ENCODE measurements around the gene AAGAB. TPM values are rescaled to one million over a fixed set of nuclear protein-coding genes. Genes with fewer than 3 reads are reported as not detected.

The AAGAB gene
- total and polyA plus RNA-seq, 3 donors from 2014 or later: 36.4 to 40.4 (median 36.6) TPM

DNA sequence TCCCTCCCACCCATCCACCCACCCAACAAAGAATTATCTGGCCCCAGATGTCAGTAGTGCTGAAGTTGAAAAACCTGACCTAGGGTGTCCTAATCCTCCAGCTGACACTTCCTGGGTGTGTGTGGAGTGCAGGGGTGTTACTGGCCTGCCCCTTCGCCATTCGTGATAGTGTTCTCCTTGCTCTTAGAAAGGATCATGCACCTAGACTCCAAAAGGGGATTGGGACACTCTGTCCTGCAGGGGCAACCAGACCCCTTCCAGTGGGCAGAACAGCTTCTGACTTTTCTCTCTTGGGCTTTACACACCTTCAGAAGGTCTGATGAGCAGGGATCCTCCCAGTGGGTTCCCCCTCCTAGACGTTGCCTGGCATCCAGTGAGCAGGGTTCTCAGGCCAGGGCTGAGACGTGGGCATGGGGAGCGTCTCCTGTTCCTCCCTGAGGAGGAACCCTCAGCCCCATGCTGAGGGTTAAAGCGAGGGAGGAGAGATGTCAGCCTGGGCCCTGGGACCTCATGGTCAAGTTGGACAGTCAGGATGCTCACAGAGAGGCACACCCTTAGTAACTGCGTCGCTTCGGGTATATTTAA is 75.0 kb downstream of the AAGAB start:
- Histone ChIP-seq H3K36me3 (ENCODE audit: low read depth, missing control alignments) (no peaks in the 10 kb centered on the region), H3K27ac (no peak overlapping the region), H3K27me3 (no peaks in the 10 kb centered on the region), H3K9me3 (no peaks in the 10 kb centered on the region), H3K4me3 (no peak overlapping the region), H3K4me1 (no peaks in the 10 kb centered on the region)
- 89 to 98% methylated on average over 5 to 9 of the region's 9 CpGs for WGBS, 2 donors
- intact Hi-C loops (cut with DNase I; ENCODE audit: low total_unique reads): no loop called here
- no peak for DNase-seq
- TF ChIP-seq POLR2A (IDR thresholded peaks at IDR 0.05): no peak
- TF ChIP-seq, protein P1, sequence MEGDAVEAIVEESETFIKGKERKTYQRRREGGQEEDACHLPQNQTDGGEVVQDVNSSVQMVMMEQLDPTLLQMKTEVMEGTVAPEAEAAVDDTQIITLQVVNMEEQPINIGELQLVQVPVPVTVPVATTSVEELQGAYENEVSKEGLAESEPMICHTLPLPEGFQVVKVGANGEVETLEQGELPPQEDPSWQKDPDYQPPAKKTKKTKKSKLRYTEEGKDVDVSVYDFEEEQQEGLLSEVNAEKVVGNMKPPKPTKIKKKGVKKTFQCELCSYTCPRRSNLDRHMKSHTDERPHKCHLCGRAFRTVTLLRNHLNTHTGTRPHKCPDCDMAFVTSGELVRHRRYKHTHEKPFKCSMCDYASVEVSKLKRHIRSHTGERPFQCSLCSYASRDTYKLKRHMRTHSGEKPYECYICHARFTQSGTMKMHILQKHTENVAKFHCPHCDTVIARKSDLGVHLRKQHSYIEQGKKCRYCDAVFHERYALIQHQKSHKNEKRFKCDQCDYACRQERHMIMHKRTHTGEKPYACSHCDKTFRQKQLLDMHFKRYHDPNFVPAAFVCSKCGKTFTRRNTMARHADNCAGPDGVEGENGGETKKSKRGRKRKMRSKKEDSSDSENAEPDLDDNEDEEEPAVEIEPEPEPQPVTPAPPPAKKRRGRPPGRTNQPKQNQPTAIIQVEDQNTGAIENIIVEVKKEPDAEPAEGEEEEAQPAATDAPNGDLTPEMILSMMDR (IDR thresholded peaks at IDR 0.05): no peak

GRCh38 chr15:67178569-67179210 is 75.8 kb downstream of the AAGAB start:
- intact Hi-C loops (cut with DNase I; ENCODE audit: low total_unique reads): no loop called here
- no peaks in the 10 kb centered on the region for H3K36me3 ChIP-seq (ENCODE audit: low read depth, missing control alignments)
- no peaks in the 10 kb centered on the region for H3K9me3 ChIP-seq
- no peaks in the 10 kb centered on the region for H3K27me3 ChIP-seq
- no peak overlapping the region for H3K27ac ChIP-seq
- H3K4me1 ChIP-seq: no peaks in the 10 kb centered on the region
- no peak for TF ChIP-seq POLR2A (IDR thresholded peaks at IDR 0.05)
- TF ChIP-seq, protein P1 (IDR thresholded peaks at IDR 0.05): no peak
- 72 to 74% methylated on average over 11 of the region's 11 CpGs for WGBS, 2 donors
- DNase-seq: no peak
- H3K4me3 ChIP-seq: no peak overlapping the region

GRCh38 chr15:67177752-67178151 is 76.7 kb downstream of the AAGAB start:
- intact Hi-C loops (cut with DNase I; ENCODE audit: low total_unique reads): no loop called here
- Histone ChIP-seq H3K9me3 (no peaks in the 10 kb centered on the region), H3K36me3 (ENCODE audit: low read depth, missing control alignments) (no peaks in the 10 kb centered on the region), H3K27me3 (no peaks in the 10 kb centered on the region), H3K27ac (no peak overlapping the region), H3K4me1 (no peaks in the 10 kb centered on the region), H3K4me3 (no peak overlapping the region)
- 71 to 91% methylated on average over 5 to 6 of the region's 6 CpGs for WGBS, 2 donors
- DNase-seq: no peak
- TF ChIP-seq, protein P1 (IDR thresholded peaks at IDR 0.05): no peak
- no peak for TF ChIP-seq POLR2A (IDR thresholded peaks at IDR 0.05)

GRCh38 chr15:67176195-67176971 is 78.1 kb downstream of the AAGAB start:
- Histone ChIP-seq H3K27me3 (no peaks in the 10 kb centered on the region), H3K36me3 (ENCODE audit: low read depth, missing control alignments) (no peaks in the 10 kb centered on the region), H3K4me3 (no peak overlapping the region), H3K9me3 (no peaks in the 10 kb centered on the region), H3K4me1 (no peaks in the 10 kb centered on the region), H3K27ac (no peak overlapping the region)
- intact Hi-C loops (cut with DNase I; ENCODE audit: low total_unique reads): no loop called here
- no peak for DNase-seq
- TF ChIP-seq POLR2A (IDR thresholded peaks at IDR 0.05): no peak
- TF ChIP-seq, protein P1 (IDR thresholded peaks at IDR 0.05): no peak
- WGBS, 2 donors: 83 to 86% methylated on average over 14 of the region's 14 CpGs

Data from testis (tissue), 3 donors.